Measurements from ENCODE around the gene STARD10.

The STARD10 gene

GRCh38 chr11:72766152-72766902 lies 27.5 kb downstream of the STARD10 start:
- Histone ChIP-seq H3K36me3 (ENCODE audit: control insufficient read depth, insufficient read depth, low read length, severe bottlenecking) (no peaks in the 10 kb centered on the region), H3K27me3 (replicated peaks; ENCODE audit: control insufficient read depth, insufficient read depth, low read length) (peaks cover 4% of the 10 kb centered on the region), H3K4me3 (ENCODE audit: low read length) (no peak overlapping the region), H3K9me3 (ENCODE audit: control insufficient read depth, low read length) (no peaks in the 10 kb centered on the region), H3K4me1 (ENCODE audit: control insufficient read depth, insufficient read depth, low read length) (peaks cover 4% of the 10 kb centered on the region), H3K9ac (ENCODE audit: low read length) (no peak overlapping the region)
- no peak for DNase-seq (ENCODE audit: low read depth)

GRCh38 chr11:72764503-72764902 lies 29.3 kb downstream of the STARD10 start:
- no peak overlapping the region for H3K4me3 ChIP-seq (ENCODE audit: low read length)
- H3K4me1 ChIP-seq (ENCODE audit: control insufficient read depth, insufficient read depth, low read length): no peaks in the 10 kb centered on the region
- H3K9ac ChIP-seq (ENCODE audit: low read length): no peak overlapping the region
- peaks cover 4% of the 10 kb centered on the region for H3K27me3 ChIP-seq (replicated peaks; ENCODE audit: control insufficient read depth, insufficient read depth, low read length)
- DNase-seq (ENCODE audit: low read depth): no peak
- no peaks in the 10 kb centered on the region for H3K36me3 ChIP-seq (ENCODE audit: control insufficient read depth, insufficient read depth, low read length, severe bottlenecking)
- H3K9me3 ChIP-seq (ENCODE audit: control insufficient read depth, low read length): no peaks in the 10 kb centered on the region

- DNase-seq (ENCODE audit: low read depth): no peak
- no peaks in the 10 kb centered on the region for H3K36me3 ChIP-seq (ENCODE audit: control insufficient read depth, insufficient read depth, low read length, severe bottlenecking)
- peaks cover 4% of the 10 kb centered on the region for H3K27me3 ChIP-seq (replicated peaks; ENCODE audit: control insufficient read depth, insufficient read depth, low read length)
- no peaks in the 10 kb centered on the region for H3K9me3 ChIP-seq (ENCODE audit: control insufficient read depth, low read length)
- H3K4me3 ChIP-seq (ENCODE audit: low read length): no peak overlapping the region
- no peak overlapping the region for H3K9ac ChIP-seq (ENCODE audit: low read length)
- no peaks in the 10 kb centered on the region for H3K4me1 ChIP-seq (ENCODE audit: control insufficient read depth, insufficient read depth, low read length)
Observed at GRCh38 chr11:72763823-72764222, 30.0 kb downstream of the STARD10 start.

GRCh38 chr11:72762641-72763304 lies 31.1 kb downstream of the STARD10 start:
- Histone ChIP-seq H3K4me3 (ENCODE audit: low read length) (no peak overlapping the region), H3K27me3 (replicated peaks; ENCODE audit: control insufficient read depth, insufficient read depth, low read length) (peaks cover 4% of the 10 kb centered on the region), H3K9ac (ENCODE audit: low read length) (no peak overlapping the region), H3K36me3 (ENCODE audit: control insufficient read depth, insufficient read depth, low read length, severe bottlenecking) (no peaks in the 10 kb centered on the region), H3K4me1 (ENCODE audit: control insufficient read depth, insufficient read depth, low read length) (no peaks in the 10 kb centered on the region), H3K9me3 (ENCODE audit: control insufficient read depth, low read length) (no peaks in the 10 kb centered on the region)
- no peak for DNase-seq (ENCODE audit: low read depth)

GRCh38 chr11:72760539-72761405 lies 33.1 kb downstream of the STARD10 start:
- Histone ChIP-seq H3K27me3 (replicated peaks; ENCODE audit: control insufficient read depth, insufficient read depth, low read length) (no peaks in the 10 kb centered on the region), H3K9me3 (ENCODE audit: control insufficient read depth, low read length) (no peaks in the 10 kb centered on the region), H3K4me3 (ENCODE audit: low read length) (no peak overlapping the region), H3K36me3 (ENCODE audit: control insufficient read depth, insufficient read depth, low read length, severe bottlenecking) (no peaks in the 10 kb centered on the region), H3K4me1 (ENCODE audit: control insufficient read depth, insufficient read depth, low read length) (no peaks in the 10 kb centered on the region), H3K9ac (ENCODE audit: low read length) (no peak overlapping the region)
- peak; percentile 48 for DNase-seq (ENCODE audit: low read depth)

GRCh38 chr11:72759468-72759985 lies 34.3 kb downstream of the STARD10 start:
- H3K9me3 ChIP-seq (ENCODE audit: control insufficient read depth, low read length): no peaks in the 10 kb centered on the region
- no peaks in the 10 kb centered on the region for H3K36me3 ChIP-seq (ENCODE audit: control insufficient read depth, insufficient read depth, low read length, severe bottlenecking)
- H3K4me1 ChIP-seq (ENCODE audit: control insufficient read depth, insufficient read depth, low read length): no peaks in the 10 kb centered on the region
- no peak for DNase-seq (ENCODE audit: low read depth)
- no peaks in the 10 kb centered on the region for H3K27me3 ChIP-seq (replicated peaks; ENCODE audit: control insufficient read depth, insufficient read depth, low read length)
- H3K9ac ChIP-seq (ENCODE audit: low read length): no peak overlapping the region
- no peak overlapping the region for H3K4me3 ChIP-seq (ENCODE audit: low read length)

GRCh38 chr11:72758690-72759389 lies 35.0 kb downstream of the STARD10 start:
- H3K4me3 ChIP-seq (ENCODE audit: low read length): no peak overlapping the region
- DNase-seq (ENCODE audit: low read depth): no peak
- H3K9me3 ChIP-seq (ENCODE audit: control insufficient read depth, low read length): no peaks in the 10 kb centered on the region
- H3K36me3 ChIP-seq (ENCODE audit: control insufficient read depth, insufficient read depth, low read length, severe bottlenecking): no peaks in the 10 kb centered on the region
- no peaks in the 10 kb centered on the region for H3K4me1 ChIP-seq (ENCODE audit: control insufficient read depth, insufficient read depth, low read length)
- no peak overlapping the region for H3K9ac ChIP-seq (ENCODE audit: low read length)
- H3K27me3 ChIP-seq (replicated peaks; ENCODE audit: control insufficient read depth, insufficient read depth, low read length): no peaks in the 10 kb centered on the region

GRCh38 chr11:72758304-72758689 lies 35.5 kb downstream of the STARD10 start:
- Histone ChIP-seq H3K4me1 (ENCODE audit: control insufficient read depth, insufficient read depth, low read length) (no peaks in the 10 kb centered on the region), H3K9me3 (ENCODE audit: control insufficient read depth, low read length) (no peaks in the 10 kb centered on the region), H3K4me3 (ENCODE audit: low read length) (no peak overlapping the region), H3K36me3 (ENCODE audit: control insufficient read depth, insufficient read depth, low read length, severe bottlenecking) (no peaks in the 10 kb centered on the region), H3K27me3 (replicated peaks; ENCODE audit: control insufficient read depth, insufficient read depth, low read length) (no peaks in the 10 kb centered on the region), H3K9ac (ENCODE audit: low read length) (no peak overlapping the region)
- DNase-seq (ENCODE audit: low read depth): no peak

GRCh38 chr11:72755713-72756285 lies 38.0 kb downstream of the STARD10 start:
- Histone ChIP-seq H3K9ac (ENCODE audit: low read length) (no peak overlapping the region), H3K27me3 (replicated peaks; ENCODE audit: control insufficient read depth, insufficient read depth, low read length) (no peaks in the 10 kb centered on the region), H3K9me3 (ENCODE audit: control insufficient read depth, low read length) (no peaks in the 10 kb centered on the region), H3K4me3 (ENCODE audit: low read length) (no peak overlapping the region), H3K4me1 (ENCODE audit: control insufficient read depth, insufficient read depth, low read length) (peaks cover 14% of the 10 kb centered on the region), H3K36me3 (ENCODE audit: control insufficient read depth, insufficient read depth, low read length, severe bottlenecking) (no peaks in the 10 kb centered on the region)
- DNase-seq (ENCODE audit: low read depth): no peak

GRCh38 chr11:72754544-72755155 lies 39.2 kb downstream of the STARD10 start:
- Histone ChIP-seq H3K9ac (ENCODE audit: low read length) (no peak overlapping the region), H3K27me3 (replicated peaks; ENCODE audit: control insufficient read depth, insufficient read depth, low read length) (no peaks in the 10 kb centered on the region), H3K4me3 (ENCODE audit: low read length) (no peak overlapping the region), H3K36me3 (ENCODE audit: control insufficient read depth, insufficient read depth, low read length, severe bottlenecking) (no peaks in the 10 kb centered on the region), H3K9me3 (ENCODE audit: control insufficient read depth, low read length) (no peaks in the 10 kb centered on the region), H3K4me1 (ENCODE audit: control insufficient read depth, insufficient read depth, low read length) (peaks cover 14% of the 10 kb centered on the region)
- no peak for DNase-seq (ENCODE audit: low read depth)
